Measurements from ENCODE around the gene EFCC1. TPM values are rescaled to one million over a fixed set of nuclear protein-coding genes. Genes with fewer than 3 reads are reported as not detected.

The EFCC1 gene
- total and polyA plus RNA-seq, 2 of the 13 experiments (the other 11 are each of a cell fraction or from before 2014, with no cell fraction given) = not detected

- H3K4me3 ChIP-seq (replicated peaks in 1 of 3; ENCODE audit: insufficient read depth in 1 of 3, low read depth in 2 of 3, low read length in 3 of 3) = no peak overlapping the region
- no peak overlapping the region for H3K9ac ChIP-seq (ENCODE audit: insufficient read depth, low read depth, low read length)
- peaks cover 20% of the 10 kb centered on the region for H3K4me1 ChIP-seq (ENCODE audit: insufficient read depth, low read length)
- no peak overlapping the region for H2AFZ ChIP-seq (ENCODE audit: low read length)
- no peak overlapping the region for H3K4me2 ChIP-seq (ENCODE audit: low read depth, low read length)
- whole genome bisulfite sequencing (ENCODE audit: low lambda C conversion rate) = 100% methylated on average over 2 of the region's 14 CpGs
- no peaks in the 10 kb centered on the region for H4K20me1 ChIP-seq (ENCODE audit: insufficient read depth, low read length)
- in situ Hi-C loops (cut with HindIII; ENCODE audit: extremely low pct_ligation_motif_present, low pct_unique_long_range_greater_than_20kb) = no loop called here
- ATAC-seq (no peak; the same call in 2 of the 3 replicates), DNase-seq (ENCODE audit: low spot score) (no peak), FAIRE-seq (no peak)
- intact Hi-C loops (cut with micrococcal nuclease; ENCODE audit: unreplicated experiment) = no loop called here
- CTCF ChIA-PET (ENCODE audit: low intra/inter-chr PET ratio, low total read pairs) = no interaction called here
- POLR2A ChIA-PET = no interaction called here
- BruUV-seq (replicated peaks) = no TSS peak
- no peaks in the 10 kb centered on the region for H3K36me3 ChIP-seq (replicated peaks in 1 of 2; ENCODE audit: control insufficient read depth in 1 of 2, insufficient read depth in 2 of 2, low read length in 2 of 2)
- H3K27me3 ChIP-seq (ENCODE audit: control insufficient read depth in 1 of 2, insufficient read depth in 2 of 2, low read length in 2 of 2) = peaks cover 2 to 16% of the 10 kb centered on the region in 2 experiments; a peak in 2 of 5 replicates
- H3K9me3 ChIP-seq (ENCODE audit: low read length) = no peaks in the 10 kb centered on the region
- no peak overlapping the region for H3K27ac ChIP-seq (ENCODE audit: extremely low read length, insufficient read depth, low read length)
- no peaks in the 10 kb centered on the region for H3K79me2 ChIP-seq (ENCODE audit: insufficient read depth, low read length)
- TF ChIP-seq ETS1 (CRISPR knock-in tag; IDR thresholded peaks at IDR 0.05) = no peak
- no peak for TF ChIP-seq ZNF841 (CRISPR knock-in tag; IDR thresholded peaks at IDR 0.05; ENCODE audit: borderline replicate concordance)
- no peak for TF ChIP-seq TBP (CRISPR knock-in tag; IDR thresholded peaks at IDR 0.05)
- no peak for TF ChIP-seq PAXIP1 (CRISPR knock-in tag; conservative IDR thresholded peaks at IDR 0.05)
Measured at GRCh38 chr3:129032716-129033115, 31.6 kb downstream of the EFCC1 start.

Measured in HepG2 (cell line).